ENCODE results near the gene ZXDC. TPM values are rescaled to one million over a fixed set of nuclear protein-coding genes. Genes with fewer than 3 reads are reported as not detected.

The ZXDC gene
- total RNA-seq, 3 donors from 2014 or later = 37.6 to 42.4 (median 39.0) TPM

DNA sequence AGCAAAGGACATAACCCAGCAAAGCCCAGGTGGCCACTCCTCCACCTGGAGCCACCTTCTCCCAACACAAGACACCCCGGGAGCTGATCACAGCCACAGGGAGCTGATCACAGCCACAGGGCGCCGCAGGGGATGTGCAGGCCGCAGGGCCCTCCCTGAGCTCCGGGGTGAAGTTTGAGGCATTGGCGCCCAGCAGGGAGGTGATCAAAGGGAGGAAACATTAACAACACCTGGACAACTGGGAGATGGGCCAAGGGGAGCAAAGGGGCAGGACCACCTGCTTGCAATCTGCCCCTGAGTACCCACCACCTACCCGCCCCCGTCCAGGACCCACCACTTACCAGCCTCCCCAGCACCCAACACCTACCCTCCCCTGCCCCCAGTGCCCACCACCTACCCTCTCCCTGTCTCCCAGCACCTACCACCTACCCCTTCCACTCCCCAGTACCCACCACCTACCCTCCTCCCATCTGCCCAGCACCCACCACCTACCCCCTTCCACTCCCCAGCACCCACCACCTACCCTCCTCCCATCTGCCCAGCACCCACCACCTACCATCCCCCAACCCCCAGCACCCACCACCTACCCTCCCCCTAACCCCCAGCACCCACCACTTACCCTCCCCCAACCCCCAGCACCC, 39.5 kb upstream of the ZXDC start:
- Histone ChIP-seq H3K4me1 (no peaks in the 10 kb centered on the region), H3K36me3 (no peaks in the 10 kb centered on the region), H3K27ac (no peak overlapping the region), H3K27me3 (no peaks in the 10 kb centered on the region), H3K9me3 (no peaks in the 10 kb centered on the region), H3K4me3 (no peak overlapping the region)
- no peak for TF ChIP-seq POLR2A (IDR thresholded peaks at IDR 0.05)
- TF ChIP-seq, protein P1, sequence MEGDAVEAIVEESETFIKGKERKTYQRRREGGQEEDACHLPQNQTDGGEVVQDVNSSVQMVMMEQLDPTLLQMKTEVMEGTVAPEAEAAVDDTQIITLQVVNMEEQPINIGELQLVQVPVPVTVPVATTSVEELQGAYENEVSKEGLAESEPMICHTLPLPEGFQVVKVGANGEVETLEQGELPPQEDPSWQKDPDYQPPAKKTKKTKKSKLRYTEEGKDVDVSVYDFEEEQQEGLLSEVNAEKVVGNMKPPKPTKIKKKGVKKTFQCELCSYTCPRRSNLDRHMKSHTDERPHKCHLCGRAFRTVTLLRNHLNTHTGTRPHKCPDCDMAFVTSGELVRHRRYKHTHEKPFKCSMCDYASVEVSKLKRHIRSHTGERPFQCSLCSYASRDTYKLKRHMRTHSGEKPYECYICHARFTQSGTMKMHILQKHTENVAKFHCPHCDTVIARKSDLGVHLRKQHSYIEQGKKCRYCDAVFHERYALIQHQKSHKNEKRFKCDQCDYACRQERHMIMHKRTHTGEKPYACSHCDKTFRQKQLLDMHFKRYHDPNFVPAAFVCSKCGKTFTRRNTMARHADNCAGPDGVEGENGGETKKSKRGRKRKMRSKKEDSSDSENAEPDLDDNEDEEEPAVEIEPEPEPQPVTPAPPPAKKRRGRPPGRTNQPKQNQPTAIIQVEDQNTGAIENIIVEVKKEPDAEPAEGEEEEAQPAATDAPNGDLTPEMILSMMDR (IDR thresholded peaks at IDR 0.05) = no peak
- TF ChIP-seq POLR2AphosphoS5 (IDR thresholded peaks at IDR 0.05) = no peak
- intact Hi-C loops (cut with DNase I; ENCODE audit: low total_unique reads) = loop anchor here (5.0 kb wide), 1 partner anchor 1402 kb away; the partner anchor contains the start of gene KBTBD12
- no peak for DNase-seq (ENCODE audit: low spot score in 2 of 2)

DNA sequence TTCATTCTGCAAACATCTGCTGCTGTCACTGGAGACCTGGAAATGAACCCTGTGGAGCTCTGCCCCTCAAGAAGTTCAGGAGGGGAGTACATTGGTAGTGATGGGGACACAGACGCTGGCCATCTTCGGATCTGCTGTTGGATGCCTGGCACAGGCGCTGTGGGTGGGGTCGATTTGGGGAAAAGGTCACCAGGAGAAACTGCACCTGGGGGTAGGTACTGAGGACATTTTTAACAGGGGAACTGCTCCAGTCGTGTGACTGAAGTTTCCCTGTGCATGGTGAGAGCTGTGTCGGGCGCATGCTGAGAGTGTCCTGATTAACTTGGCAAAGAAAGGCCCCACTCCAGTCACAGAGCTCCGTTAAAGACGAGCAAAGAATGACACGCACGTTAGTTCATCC, 38.5 kb upstream of the ZXDC start:
- no peaks in the 10 kb centered on the region for H3K4me1 ChIP-seq
- no peak for DNase-seq (ENCODE audit: low spot score in 2 of 2)
- H3K4me3 ChIP-seq = no peak overlapping the region
- H3K27ac ChIP-seq = no peak overlapping the region
- no peaks in the 10 kb centered on the region for H3K27me3 ChIP-seq
- H3K36me3 ChIP-seq = no peaks in the 10 kb centered on the region
- no peaks in the 10 kb centered on the region for H3K9me3 ChIP-seq
- intact Hi-C loops (cut with DNase I; ENCODE audit: low total_unique reads) = no loop called here
- TF ChIP-seq POLR2AphosphoS5 (IDR thresholded peaks at IDR 0.05) (no peak), POLR2A (IDR thresholded peaks at IDR 0.05) (no peak)
- TF ChIP-seq, protein P1 (IDR thresholded peaks at IDR 0.05) = no peak

DNA sequence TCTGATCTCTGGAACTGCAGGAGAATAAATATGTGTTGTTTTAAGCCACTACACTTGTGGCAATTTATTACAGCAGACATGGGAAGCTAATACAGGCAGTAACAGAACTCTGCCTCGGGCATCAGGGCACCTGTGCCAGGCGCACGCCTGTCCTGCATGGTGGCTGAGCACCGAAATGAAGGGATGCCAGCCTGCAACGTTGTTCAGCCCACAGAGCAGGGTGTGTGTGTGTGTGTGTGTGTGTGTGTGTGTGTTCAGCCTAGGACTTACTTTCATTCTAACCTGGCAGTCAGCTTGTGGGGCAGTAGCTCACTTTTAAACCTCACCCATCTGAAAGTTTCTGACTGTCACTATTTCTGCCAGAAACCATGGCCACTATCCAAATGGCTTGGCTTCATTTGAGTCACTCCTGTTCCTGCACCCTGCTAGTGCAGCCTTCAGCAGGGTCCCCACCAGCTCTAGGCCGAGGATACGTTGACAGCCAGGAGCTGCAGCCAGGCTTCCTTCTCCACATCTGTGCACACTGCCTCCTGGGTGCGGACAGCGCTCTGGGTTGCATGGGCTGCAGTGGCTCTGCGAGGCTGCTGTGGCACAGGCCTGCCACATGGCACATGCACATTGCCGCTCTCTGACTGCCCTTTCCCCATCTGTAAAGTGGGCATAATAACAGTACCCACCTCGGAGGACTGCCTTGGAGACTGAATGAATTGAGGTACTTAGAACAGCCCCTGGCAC, 37.4 kb upstream of the ZXDC start:
- no peaks in the 10 kb centered on the region for H3K36me3 ChIP-seq
- intact Hi-C loops (cut with DNase I; ENCODE audit: low total_unique reads) = loop anchor here (2.0 kb wide), 1 partner anchor 60 kb away; no protein-coding TSS in a partner anchor
- H3K27me3 ChIP-seq = no peaks in the 10 kb centered on the region
- no peaks in the 10 kb centered on the region for H3K4me1 ChIP-seq
- H3K27ac ChIP-seq = no peak overlapping the region
- no peaks in the 10 kb centered on the region for H3K9me3 ChIP-seq
- H3K4me3 ChIP-seq = no peak overlapping the region
- TF ChIP-seq, protein P1 (IDR thresholded peaks at IDR 0.05) = no peak
- TF ChIP-seq POLR2AphosphoS5 (IDR thresholded peaks at IDR 0.05) (no peak), POLR2A (IDR thresholded peaks at IDR 0.05) (no peak)
- DNase-seq (ENCODE audit: low spot score in 2 of 2) = no peak

DNA sequence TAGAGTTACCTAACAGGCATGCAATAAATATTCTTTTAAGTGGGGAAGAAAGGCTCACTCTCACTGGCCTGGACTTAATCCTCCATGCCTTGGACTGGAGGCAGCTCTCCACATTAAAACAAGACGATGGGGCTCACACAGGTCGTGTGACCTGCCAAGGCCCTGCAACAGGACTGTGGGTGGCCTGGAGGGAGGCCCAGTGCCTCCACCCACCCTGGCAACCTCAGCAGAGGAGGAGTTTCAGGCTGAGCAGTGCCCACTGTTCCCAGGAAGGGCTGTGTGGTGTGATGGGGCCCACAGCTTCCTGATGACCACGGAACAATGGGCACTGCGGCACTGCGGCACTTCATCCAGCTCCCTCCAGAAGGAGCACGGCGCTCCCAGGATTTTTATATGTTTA, 36.3 kb upstream of the ZXDC start:
- DNase-seq (ENCODE audit: low spot score in 2 of 2) = no peak
- intact Hi-C loops (cut with DNase I; ENCODE audit: low total_unique reads) = loop anchor here (2.0 kb wide), 1 partner anchor 59 kb away; no protein-coding TSS in a partner anchor
- Histone ChIP-seq H3K27me3 (no peaks in the 10 kb centered on the region), H3K4me3 (no peak overlapping the region), H3K4me1 (no peaks in the 10 kb centered on the region), H3K27ac (no peak overlapping the region), H3K9me3 (no peaks in the 10 kb centered on the region), H3K36me3 (no peaks in the 10 kb centered on the region)
- TF ChIP-seq POLR2A (IDR thresholded peaks at IDR 0.05) (no peak), POLR2AphosphoS5 (IDR thresholded peaks at IDR 0.05) (no peak)
- TF ChIP-seq, protein P1 (IDR thresholded peaks at IDR 0.05) = no peak

DNA sequence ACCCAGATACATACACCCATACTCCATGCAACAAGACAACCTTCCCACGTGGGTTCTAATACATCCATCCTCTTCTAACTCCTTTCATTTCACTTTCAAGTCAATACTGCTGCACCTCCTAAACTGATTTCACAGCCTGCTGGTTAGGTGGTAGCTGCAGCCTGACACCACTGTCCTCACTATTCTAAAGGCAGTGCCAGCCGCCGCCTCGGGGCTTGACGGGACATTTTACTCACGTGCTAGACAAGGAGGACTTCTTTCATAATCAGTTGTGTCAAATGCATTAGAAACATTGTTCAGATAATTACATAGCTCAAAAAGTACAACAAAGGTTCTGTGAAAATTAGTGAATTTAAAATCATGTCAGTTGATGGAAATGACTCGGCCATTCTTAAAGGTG, 35.6 kb upstream of the ZXDC start:
- Histone ChIP-seq H3K27me3 (no peaks in the 10 kb centered on the region), H3K36me3 (no peaks in the 10 kb centered on the region), H3K27ac (no peak overlapping the region), H3K9me3 (no peaks in the 10 kb centered on the region), H3K4me3 (no peak overlapping the region), H3K4me1 (no peaks in the 10 kb centered on the region)
- no peak for TF ChIP-seq POLR2A (IDR thresholded peaks at IDR 0.05)
- intact Hi-C loops (cut with DNase I; ENCODE audit: low total_unique reads) = no loop called here
- no peak for DNase-seq (ENCODE audit: low spot score in 2 of 2)
